ELF-1 (cell line): ENCODE data around the gene RASL12.
"Not testable (repeated sequence)": the region's sequence is repeated elsewhere in the genome, so short reads cannot be mapped to it uniquely, and the experiment has no call there.

Source experiments
- DNase-seq: peaks from one replicate; pipeline ENCODE4 v3.0.0-alpha.2; 2016; ENCODE audit warnings: low read depth, low spot score

Gene RASL12

GRCh38 chr15:65056106-65056505 is 11.7 kb downstream of the RASL12 start:
- DNase-seq: no peak

- DNase-seq: no peak
These were observed 12.5 kb downstream of the RASL12 start for GRCh38 chr15:65055201-65055870.

- peak; percentile 90 for DNase-seq
These were observed 13.2 kb downstream of the RASL12 start for GRCh38 chr15:65054333-65055200.

- no peak for DNase-seq
These were observed 14.8 kb downstream of the RASL12 start for GRCh38 chr15:65052956-65053355.

GRCh38 chr15:65051266-65051665 is 16.5 kb downstream of the RASL12 start:
- DNase-seq: no peak

GRCh38 chr15:65050270-65050669 is 17.5 kb downstream of the RASL12 start:
- no peak for DNase-seq

GRCh38 chr15:65049418-65049840 is 18.4 kb downstream of the RASL12 start:
- peak; percentile 95 for DNase-seq

- DNase-seq: no peak
These were observed 19.6 kb downstream of the RASL12 start for GRCh38 chr15:65048241-65048640.

GRCh38 chr15:65044724-65045481 is 22.9 kb downstream of the RASL12 start, which contains the start of gene SLC51B:
SLC51B (plus strand) TSS chr15:65045387; CDS start chr15:65050005, 4,618 bp downstream.
- no peak for DNase-seq

GRCh38 chr15:65044218-65044617 is 23.6 kb downstream of the RASL12 start:
- not testable (repeated sequence) for DNase-seq

- no peak for DNase-seq
These were observed 24.9 kb downstream of the RASL12 start for GRCh38 chr15:65042776-65043327.

GRCh38 chr15:65041787-65042186 is 26.0 kb downstream of the RASL12 start:
- DNase-seq: no peak

GRCh38 chr15:65040461-65040860 is 27.3 kb downstream of the RASL12 start:
- no peak for DNase-seq

GRCh38 chr15:65038836-65039235 is 29.0 kb downstream of the RASL12 start:
- no peak for DNase-seq

GRCh38 chr15:65038428-65038827 is 29.4 kb downstream of the RASL12 start:
- DNase-seq: no peak

GRCh38 chr15:65037309-65037708 is 30.5 kb downstream of the RASL12 start:
- no peak for DNase-seq

GRCh38 chr15:65034719-65035118 is 33.1 kb downstream of the RASL12 start:
- DNase-seq: no peak

GRCh38 chr15:65033659-65034269 is 34.0 kb downstream of the RASL12 start:
- DNase-seq: no peak

- peak; percentile 92 for DNase-seq
These were observed 34.8 kb downstream of the RASL12 start for GRCh38 chr15:65032801-65033537.

GRCh38 chr15:65029736-65030208 is 38.0 kb downstream of the RASL12 start:
- no peak for DNase-seq
